ENCODE measurements around the gene PRR33.

The PRR33 gene

GRCh38 chr11:1863352-1864216 lies 28.1 kb downstream of the PRR33 start:
- H4K20me1 ChIP-seq (ENCODE audit: insufficient read depth, low read length) = peaks cover 8% of the 10 kb centered on the region
- H3K27ac ChIP-seq (ENCODE audit: low read length) = no peak overlapping the region
- no peak overlapping the region for H3K4me3 ChIP-seq (ENCODE audit: low read depth in 1 of 2, low read length in 2 of 2)
- no peak overlapping the region for H3K4me2 ChIP-seq (ENCODE audit: insufficient read depth, low read length)
- no peaks in the 10 kb centered on the region for H3K4me1 ChIP-seq (ENCODE audit: insufficient read depth, low read length)
- peak; percentile 56; the same call in 1 of the 3 replicates for ATAC-seq (ENCODE audit: insufficient read depth, low read depth)
- no peak for TF ChIP-seq EZH2 (IDR thresholded peaks at IDR 0.05; ENCODE audit: borderline replicate concordance, low read depth, low read length, severe bottlenecking)
- TF ChIP-seq CTCF (IDR thresholded peaks at IDR 0.05; ENCODE audit: borderline replicate concordance, extremely low read depth, low read length, poor library complexity, severe bottlenecking) = no peak
- H2AFZ ChIP-seq (ENCODE audit: low read depth, low read length) = no peak overlapping the region
- no peaks in the 10 kb centered on the region for H3K27me3 ChIP-seq (ENCODE audit: insufficient read depth, low read length, poor library complexity)
- peak; percentile 18 for DNase-seq
- no peak overlapping the region for H3K9ac ChIP-seq (ENCODE audit: low read depth, low read length)
- H3K79me2 ChIP-seq (ENCODE audit: insufficient read depth, low read length) = no peaks in the 10 kb centered on the region
- no peaks in the 10 kb centered on the region for H3K9me3 ChIP-seq (ENCODE audit: insufficient read depth, low read length, severe bottlenecking)
- no peaks in the 10 kb centered on the region for H3K36me3 ChIP-seq (ENCODE audit: insufficient read depth, low read length)

- no peak for ATAC-seq (ENCODE audit: insufficient read depth, low read depth)
- Histone ChIP-seq H3K9me3 (ENCODE audit: insufficient read depth, low read length, severe bottlenecking) (no peaks in the 10 kb centered on the region), H2AFZ (ENCODE audit: low read depth, low read length) (no peak overlapping the region), H3K4me1 (ENCODE audit: insufficient read depth, low read length) (no peaks in the 10 kb centered on the region), H3K79me2 (ENCODE audit: insufficient read depth, low read length) (no peaks in the 10 kb centered on the region), H3K27me3 (ENCODE audit: insufficient read depth, low read length, poor library complexity) (no peaks in the 10 kb centered on the region), H4K20me1 (ENCODE audit: insufficient read depth, low read length) (peaks cover 8% of the 10 kb centered on the region), H3K36me3 (ENCODE audit: insufficient read depth, low read length) (no peaks in the 10 kb centered on the region), H3K4me3 (ENCODE audit: low read depth in 1 of 2, low read length in 2 of 2) (no peak overlapping the region), H3K4me2 (ENCODE audit: insufficient read depth, low read length) (no peak overlapping the region), H3K27ac (ENCODE audit: low read length) (no peak overlapping the region), H3K9ac (ENCODE audit: low read depth, low read length) (no peak overlapping the region)
- TF ChIP-seq CTCF (IDR thresholded peaks at IDR 0.05; ENCODE audit: borderline replicate concordance, extremely low read depth, low read length, poor library complexity, severe bottlenecking) (no peak), EZH2 (IDR thresholded peaks at IDR 0.05; ENCODE audit: borderline replicate concordance, low read depth, low read length, severe bottlenecking) (no peak)
- DNase-seq = no peak
Observed at GRCh38 chr11:1862588-1863351, 28.9 kb downstream of the PRR33 start.

GRCh38 chr11:1861435-1862411 lies 30.0 kb downstream of the PRR33 start:
- Histone ChIP-seq H3K4me2 (ENCODE audit: insufficient read depth, low read length) (no peak overlapping the region), H4K20me1 (ENCODE audit: insufficient read depth, low read length) (peaks cover 8% of the 10 kb centered on the region), H3K9ac (ENCODE audit: low read depth, low read length) (no peak overlapping the region), H3K4me3 (ENCODE audit: low read depth in 1 of 2, low read length in 2 of 2) (no peak overlapping the region), H3K9me3 (ENCODE audit: insufficient read depth, low read length, severe bottlenecking) (no peaks in the 10 kb centered on the region), H2AFZ (ENCODE audit: low read depth, low read length) (no peak overlapping the region), H3K36me3 (ENCODE audit: insufficient read depth, low read length) (no peaks in the 10 kb centered on the region), H3K4me1 (ENCODE audit: insufficient read depth, low read length) (no peaks in the 10 kb centered on the region), H3K27ac (ENCODE audit: low read length) (no peak overlapping the region), H3K79me2 (ENCODE audit: insufficient read depth, low read length) (no peaks in the 10 kb centered on the region), H3K27me3 (ENCODE audit: insufficient read depth, low read length, poor library complexity) (no peaks in the 10 kb centered on the region)
- no peak for ATAC-seq (ENCODE audit: insufficient read depth, low read depth)
- DNase-seq = no peak
- TF ChIP-seq EZH2 (IDR thresholded peaks at IDR 0.05; ENCODE audit: borderline replicate concordance, low read depth, low read length, severe bottlenecking) = no peak
- TF ChIP-seq CTCF (IDR thresholded peaks at IDR 0.05; ENCODE audit: borderline replicate concordance, extremely low read depth, low read length, poor library complexity, severe bottlenecking) = no peak

Measured in DND-41 (cell line).